Karpas-422 (cell line): ENCODE measurements around the gene CALML3. TPM values are rescaled to one million over a fixed set of nuclear protein-coding genes. Genes with fewer than 3 reads are reported as not detected.

Experiments used
- DNase-seq: peaks from one replicate; pipeline ENCODE4 v3.0.0-alpha.2; 2015
- H2AFZ ChIP-seq: fragments of 200-600 bp; sonication (generic); 2 replicates; pipeline ENCODE4 v1.6.1; 2014; ENCODE audit warnings: antibody characterized with exemption, low read length, mixed read lengths
- H3K27ac ChIP-seq: fragments of 200-600 bp; sonication (generic); 2 replicates; pipeline ENCODE4 v1.5.1; 2014; ENCODE audit warnings: mild to moderate bottlenecking, low read length, moderate library complexity
- H3K27me3 ChIP-seq: fragments of 200-600 bp; sonication (generic); 2 replicates; pipeline ENCODE4 v1.6.1; 2014; ENCODE audit warnings: low read length, mixed read lengths
- H3K36me3 ChIP-seq: fragments of 200-600 bp; sonication (generic); 2 replicates; pipeline ENCODE4 v1.6.1; 2014; ENCODE audit warnings: low read length, mixed read lengths; ENCODE audit not compliant: insufficient read depth
- H3K4me1 ChIP-seq: fragments of 200-600 bp; sonication (generic); 2 replicates; pipeline ENCODE4 v1.6.1; 2014; ENCODE audit warnings: mild to moderate bottlenecking, low read length, mixed read lengths
- H3K4me2 ChIP-seq: fragments of 200-600 bp; sonication (generic); 2 replicates; pipeline ENCODE4 v1.6.1; 2014; ENCODE audit warnings: low read length, low read depth, mild to moderate bottlenecking; ENCODE audit not compliant: poor library complexity, severe bottlenecking
- H3K4me3 ChIP-seq: fragments of 200-600 bp; sonication (generic); 2 replicates; pipeline ENCODE4 v1.5.1; 2014; ENCODE audit warnings: mild to moderate bottlenecking, antibody characterized with exemption, low read length, mixed read lengths
- H3K79me2 ChIP-seq: fragments of 200-600 bp; sonication (generic); 2 replicates; pipeline ENCODE4 v1.6.1; 2014; ENCODE audit warnings: mild to moderate bottlenecking, low read length, mixed read lengths
- H3K9ac ChIP-seq: fragments of 200-600 bp; sonication (generic); 2 replicates; pipeline ENCODE4 v1.6.0; 2014; ENCODE audit warnings: low read length
- H3K9me2 ChIP-seq: fragments of 200-600 bp; sonication (generic), shearing (Covaris generic); replicated peaks from 2 replicates; pipeline ENCODE4 v1.6.0; 2014; ENCODE audit warnings: mild to moderate bottlenecking, low read length, moderate library complexity; ENCODE audit not compliant: insufficient read depth
- H3K9me3 ChIP-seq: fragments of 300-700, 200-600 bp; sonication (generic); 2 replicates; pipeline ENCODE4 v1.6.1; 2014; ENCODE audit warnings: low read length, mixed read lengths
- H4K20me1 ChIP-seq: fragments of 200-600 bp; sonication (generic); 2 replicates; pipeline ENCODE4 v1.6.1; 2014; ENCODE audit warnings: mild to moderate bottlenecking, antibody characterized with exemption, low read length, low read depth; ENCODE audit not compliant: insufficient read depth
- total RNA-seq: library from RNA; depleted of rRNA; stranded (reverse); fragments of >200 nt; shearing (Covaris generic); gene quantifications from 2 replicates; pipeline ENCODE4 v1.2.3, GENCODE V29; 2014; ENCODE audit warnings: low replicate concordance

The CALML3 gene
- total RNA-seq, 1 experiment from 2014 or later = not detected

DNA sequence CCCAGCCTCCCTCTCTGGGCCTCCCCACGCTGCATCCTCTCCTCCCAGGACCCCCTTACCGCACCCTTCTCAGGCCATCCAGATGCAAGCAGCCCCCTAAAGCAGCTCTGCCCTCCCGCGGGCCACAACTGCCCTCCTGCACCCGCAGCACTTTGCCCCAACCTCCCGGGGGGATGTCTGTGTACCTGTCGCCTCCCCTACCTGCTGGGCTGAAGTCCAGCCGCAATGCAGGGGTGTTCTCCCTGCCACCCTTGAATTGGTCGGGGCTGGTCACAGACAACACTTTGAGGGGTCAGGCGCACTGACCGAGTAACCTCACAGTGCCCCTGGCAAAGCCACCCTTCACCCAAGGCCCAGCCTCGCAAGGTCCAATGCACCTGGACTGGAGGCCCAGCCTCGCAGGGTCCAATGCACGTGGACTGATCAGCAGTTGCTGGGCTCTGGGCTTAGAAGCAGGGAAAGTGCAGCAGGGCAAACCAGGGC is 17.1 kb upstream of the CALML3 start:
- H3K36me3 ChIP-seq = no peaks in the 10 kb centered on the region
- H3K9ac ChIP-seq = no peak overlapping the region
- no peak overlapping the region for H3K4me3 ChIP-seq
- H3K79me2 ChIP-seq = no peaks in the 10 kb centered on the region
- no peak overlapping the region for H2AFZ ChIP-seq
- no peaks in the 10 kb centered on the region for H3K9me3 ChIP-seq
- no peaks in the 10 kb centered on the region for H4K20me1 ChIP-seq
- no peak overlapping the region for H3K4me2 ChIP-seq
- H3K27ac ChIP-seq = no peak overlapping the region
- H3K4me1 ChIP-seq = no peaks in the 10 kb centered on the region
- no peaks in the 10 kb centered on the region for H3K27me3 ChIP-seq
- DNase-seq = no peak
- no peaks in the 10 kb centered on the region for H3K9me2 ChIP-seq

DNA sequence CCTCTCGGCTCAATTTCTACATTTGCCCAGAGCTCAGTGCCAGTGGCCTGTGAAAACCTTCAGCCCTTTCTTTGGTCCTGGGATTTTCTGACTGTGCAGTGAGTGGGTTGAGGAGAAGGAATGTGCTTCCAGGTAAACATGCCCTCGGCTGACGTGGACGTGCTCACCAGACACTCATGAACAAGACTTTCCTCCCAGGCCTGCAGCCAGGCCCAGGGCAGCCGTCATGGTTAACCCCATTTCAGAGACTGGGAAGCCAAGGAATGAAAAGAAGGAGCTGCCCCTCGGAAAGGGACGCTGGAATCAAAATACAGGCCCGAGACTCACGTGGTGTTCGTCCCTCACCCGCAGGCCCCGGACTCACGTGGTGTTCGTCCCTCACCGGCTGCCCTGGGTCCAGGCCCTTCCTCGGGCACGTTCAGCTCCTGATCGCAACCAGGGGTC is 16.6 kb upstream of the CALML3 start:
- H3K79me2 ChIP-seq = no peaks in the 10 kb centered on the region
- DNase-seq = no peak
- H4K20me1 ChIP-seq = no peaks in the 10 kb centered on the region
- H3K27me3 ChIP-seq = no peaks in the 10 kb centered on the region
- H3K4me3 ChIP-seq = no peak overlapping the region
- H3K9ac ChIP-seq = no peak overlapping the region
- no peak overlapping the region for H3K4me2 ChIP-seq
- H2AFZ ChIP-seq = no peak overlapping the region
- H3K36me3 ChIP-seq = no peaks in the 10 kb centered on the region
- no peaks in the 10 kb centered on the region for H3K4me1 ChIP-seq
- no peak overlapping the region for H3K27ac ChIP-seq
- no peaks in the 10 kb centered on the region for H3K9me2 ChIP-seq
- no peaks in the 10 kb centered on the region for H3K9me3 ChIP-seq

DNA sequence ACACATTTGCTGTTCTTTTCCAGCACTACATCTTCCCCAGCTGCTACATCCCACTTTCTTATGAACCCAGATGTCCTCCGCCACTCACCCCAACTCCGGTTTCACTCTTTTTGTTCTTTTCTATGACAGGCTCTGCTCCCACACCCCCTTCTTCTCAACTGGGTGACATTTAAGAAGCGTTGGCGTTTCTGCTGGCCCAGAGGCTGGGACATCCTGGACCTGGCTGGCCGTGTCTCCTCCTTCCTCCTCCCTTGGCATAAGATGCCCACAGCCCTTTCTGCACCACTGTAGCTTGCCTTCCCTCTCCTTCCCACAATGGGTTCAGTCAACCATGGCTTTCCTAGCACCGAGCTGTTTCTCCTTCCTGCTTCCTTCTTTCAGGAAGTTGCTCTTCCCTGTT is 16.0 kb upstream of the CALML3 start:
- H3K4me1 ChIP-seq = no peaks in the 10 kb centered on the region
- H3K4me2 ChIP-seq = no peak overlapping the region
- H3K36me3 ChIP-seq = no peaks in the 10 kb centered on the region

DNA sequence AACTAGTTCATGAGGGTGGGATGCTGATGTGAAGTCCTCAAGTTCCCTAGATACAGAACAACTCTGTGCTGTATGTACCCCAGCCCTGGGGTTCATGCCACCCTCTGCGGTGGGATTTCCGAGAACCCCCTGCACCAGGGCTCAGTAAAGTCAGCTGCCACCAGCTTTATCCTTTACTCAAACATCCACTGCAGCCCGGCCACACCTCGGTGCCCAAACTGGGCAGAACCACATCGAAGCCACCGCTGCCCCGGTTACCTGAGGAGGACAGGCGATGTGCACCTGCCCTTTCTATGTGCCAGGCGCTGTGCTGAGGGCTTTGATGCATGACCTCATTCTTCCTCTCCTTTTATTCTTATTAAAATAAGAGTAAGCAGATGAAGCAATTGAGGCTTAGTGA is 15.5 kb upstream of the CALML3 start:
- Histone ChIP-seq H3K27ac (no peak overlapping the region), H3K9ac (no peak overlapping the region), H3K9me3 (no peaks in the 10 kb centered on the region), H2AFZ (no peak overlapping the region), H3K4me1 (no peaks in the 10 kb centered on the region), H3K79me2 (no peaks in the 10 kb centered on the region), H3K9me2 (no peaks in the 10 kb centered on the region), H3K4me3 (no peak overlapping the region), H3K4me2 (no peak overlapping the region), H3K27me3 (no peaks in the 10 kb centered on the region), H3K36me3 (no peaks in the 10 kb centered on the region), H4K20me1 (no peaks in the 10 kb centered on the region)
- DNase-seq = no peak

More for the DNA sequence above, 16.0 kb upstream of the CALML3 start:
- H3K9me2 ChIP-seq = no peaks in the 10 kb centered on the region
- H4K20me1 ChIP-seq = no peaks in the 10 kb centered on the region
- no peak overlapping the region for H3K27ac ChIP-seq
- DNase-seq = no peak
- no peak overlapping the region for H3K9ac ChIP-seq
- H3K4me3 ChIP-seq = no peak overlapping the region
- H3K9me3 ChIP-seq = no peaks in the 10 kb centered on the region
- H3K27me3 ChIP-seq = no peaks in the 10 kb centered on the region
- H2AFZ ChIP-seq = no peak overlapping the region
- no peaks in the 10 kb centered on the region for H3K79me2 ChIP-seq

DNA sequence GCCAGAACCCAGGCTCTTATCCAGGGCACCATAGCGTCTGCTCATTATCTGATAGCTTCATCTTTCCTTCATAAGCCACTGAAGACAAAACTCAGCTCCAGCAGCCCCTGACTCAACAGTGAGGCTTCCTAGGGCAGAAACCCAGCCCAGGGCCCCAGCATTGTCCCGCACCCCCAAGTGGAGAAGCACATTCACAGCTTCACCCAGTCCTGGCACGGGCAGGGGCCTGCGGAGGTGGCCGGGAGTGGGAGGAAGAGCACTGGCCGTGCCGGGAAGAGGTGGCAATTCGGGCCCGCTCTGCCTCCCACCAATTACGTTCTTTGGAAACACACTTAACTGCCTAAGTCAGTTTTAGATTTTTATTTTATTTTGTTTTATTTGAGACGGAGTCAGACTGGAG is 15.1 kb upstream of the CALML3 start:
- Histone ChIP-seq H3K4me3 (no peak overlapping the region), H3K79me2 (no peaks in the 10 kb centered on the region), H3K9ac (no peak overlapping the region), H3K9me2 (no peaks in the 10 kb centered on the region), H3K4me1 (no peaks in the 10 kb centered on the region), H4K20me1 (no peaks in the 10 kb centered on the region), H3K27me3 (no peaks in the 10 kb centered on the region), H3K27ac (no peak overlapping the region), H3K4me2 (no peak overlapping the region), H2AFZ (no peak overlapping the region), H3K9me3 (no peaks in the 10 kb centered on the region), H3K36me3 (no peaks in the 10 kb centered on the region)
- no peak for DNase-seq

DNA sequence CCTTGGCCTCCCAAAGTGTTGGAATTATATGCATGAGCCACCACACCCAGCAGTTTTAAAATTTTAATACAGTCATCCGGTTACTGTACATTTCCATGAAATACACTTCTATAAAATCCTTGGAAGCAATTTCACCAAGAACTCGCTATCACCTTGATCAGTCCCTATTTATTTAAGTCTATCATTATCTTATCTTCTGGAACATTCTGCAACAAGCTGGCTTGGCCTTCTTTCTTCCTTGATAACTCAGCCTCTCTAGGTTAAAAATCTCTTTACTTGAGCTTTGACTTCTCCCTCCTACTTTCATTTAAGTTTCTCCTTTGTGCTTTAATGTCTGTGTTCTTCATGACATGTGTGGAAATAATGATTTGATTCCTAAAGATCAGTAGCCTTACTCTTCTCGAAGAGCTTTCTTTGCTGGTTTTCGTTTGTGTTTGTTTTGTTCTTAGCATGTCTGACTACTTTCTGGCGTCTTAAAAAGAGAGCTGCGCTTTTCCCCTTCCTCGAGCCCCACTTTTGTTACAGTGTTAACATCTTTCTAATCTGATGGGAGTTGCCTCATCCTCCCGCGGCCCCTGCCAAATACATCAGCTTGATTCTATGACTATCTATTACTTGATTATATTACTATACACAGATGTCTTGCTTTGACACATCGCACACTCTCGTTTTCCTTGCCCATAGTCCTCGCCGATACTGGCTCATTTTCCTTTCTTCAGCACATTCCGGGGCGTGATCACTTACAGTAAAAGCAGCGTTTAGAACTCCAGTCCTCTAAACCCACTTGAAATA is 14.3 kb upstream of the CALML3 start:
- Histone ChIP-seq H3K9me2 (no peaks in the 10 kb centered on the region), H3K36me3 (no peaks in the 10 kb centered on the region), H3K9me3 (no peaks in the 10 kb centered on the region), H3K4me2 (no peak overlapping the region), H3K4me3 (no peak overlapping the region), H3K27ac (no peak overlapping the region), H3K27me3 (no peaks in the 10 kb centered on the region), H3K4me1 (no peaks in the 10 kb centered on the region), H4K20me1 (no peaks in the 10 kb centered on the region), H3K9ac (no peak overlapping the region), H3K79me2 (no peaks in the 10 kb centered on the region), H2AFZ (no peak overlapping the region)
- DNase-seq = no peak

DNA sequence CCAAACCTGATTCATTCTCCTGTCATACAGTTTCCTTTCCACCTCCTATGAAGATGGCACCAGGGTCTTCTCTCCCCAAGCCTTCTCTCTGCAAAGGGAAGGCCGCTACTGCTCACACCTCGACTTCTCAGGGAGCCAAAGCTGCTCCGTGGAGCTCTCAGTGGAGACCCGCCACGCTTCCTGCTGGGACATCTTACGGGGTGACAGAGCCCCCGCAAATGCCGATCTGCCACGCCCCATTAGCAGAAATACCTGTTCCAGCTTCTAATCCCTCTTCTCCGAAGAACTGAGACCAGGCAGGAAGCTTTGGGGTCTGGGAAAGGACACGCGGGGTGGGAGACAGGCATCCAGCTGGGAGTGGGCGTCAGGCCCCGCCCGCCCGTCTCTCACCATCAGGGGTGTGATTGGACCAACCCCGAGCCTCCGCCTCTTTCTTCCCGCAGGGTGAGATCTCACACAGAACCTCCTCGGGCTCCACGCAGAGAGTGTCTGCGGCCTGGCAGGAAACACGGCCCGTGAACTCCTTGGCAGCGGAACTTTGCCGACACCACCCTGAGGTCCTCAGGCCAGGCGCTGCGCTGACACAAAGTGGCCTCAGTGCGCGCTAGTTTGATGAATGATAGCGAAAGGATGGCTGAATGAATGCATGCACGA is 13.4 kb upstream of the CALML3 start:
- no peak overlapping the region for H3K4me3 ChIP-seq
- no peaks in the 10 kb centered on the region for H3K27me3 ChIP-seq
- H2AFZ ChIP-seq = no peak overlapping the region
- no peaks in the 10 kb centered on the region for H3K9me2 ChIP-seq
- no peak overlapping the region for H3K9ac ChIP-seq
- no peaks in the 10 kb centered on the region for H4K20me1 ChIP-seq
- no peak for DNase-seq
- no peaks in the 10 kb centered on the region for H3K4me1 ChIP-seq
- no peaks in the 10 kb centered on the region for H3K36me3 ChIP-seq
- H3K9me3 ChIP-seq = no peaks in the 10 kb centered on the region
- no peaks in the 10 kb centered on the region for H3K79me2 ChIP-seq
- no peak overlapping the region for H3K4me2 ChIP-seq
- H3K27ac ChIP-seq = no peak overlapping the region

DNA sequence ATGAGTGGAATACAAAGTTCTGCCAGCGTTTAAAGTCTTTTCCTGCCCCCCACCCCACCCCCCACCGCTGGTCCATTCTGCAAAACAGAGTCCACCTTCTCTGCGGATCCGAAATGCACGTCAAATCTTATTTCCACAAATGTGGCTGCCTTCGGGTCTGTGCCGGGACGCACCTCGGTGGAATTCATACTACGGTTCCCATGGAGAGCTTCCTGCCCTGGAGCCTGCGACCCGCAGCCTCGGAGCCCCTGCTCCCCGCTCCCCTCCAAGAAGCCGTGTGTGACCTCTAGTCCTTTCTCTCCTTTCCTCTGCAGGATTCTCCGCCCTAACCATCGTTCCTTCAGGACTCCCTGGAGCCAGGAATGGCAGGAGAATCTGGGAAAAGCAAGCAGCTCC is 12.9 kb upstream of the CALML3 start:
- H3K36me3 ChIP-seq = no peaks in the 10 kb centered on the region

More for the DNA sequence above, 12.9 kb upstream of the CALML3 start:
- Histone ChIP-seq H3K27me3 (no peaks in the 10 kb centered on the region), H4K20me1 (no peaks in the 10 kb centered on the region), H3K9me2 (no peaks in the 10 kb centered on the region), H3K27ac (no peak overlapping the region), H3K9ac (no peak overlapping the region), H3K4me2 (no peak overlapping the region), H3K4me3 (no peak overlapping the region), H3K9me3 (no peaks in the 10 kb centered on the region), H2AFZ (no peak overlapping the region), H3K79me2 (no peaks in the 10 kb centered on the region), H3K4me1 (no peaks in the 10 kb centered on the region)
- DNase-seq = no peak
